Measurements from ENCODE around the gene OLFML3. TPM values are rescaled to one million over a fixed set of nuclear protein-coding genes. Genes with fewer than 3 reads are reported as not detected.
"Not testable (repeated sequence)": the region's sequence is repeated elsewhere in the genome, so short reads cannot be mapped to it uniquely, and the experiment has no call there.

Gene OLFML3
- total RNA-seq, 1 experiment from 2014 or later, result 104 TPM

DNA sequence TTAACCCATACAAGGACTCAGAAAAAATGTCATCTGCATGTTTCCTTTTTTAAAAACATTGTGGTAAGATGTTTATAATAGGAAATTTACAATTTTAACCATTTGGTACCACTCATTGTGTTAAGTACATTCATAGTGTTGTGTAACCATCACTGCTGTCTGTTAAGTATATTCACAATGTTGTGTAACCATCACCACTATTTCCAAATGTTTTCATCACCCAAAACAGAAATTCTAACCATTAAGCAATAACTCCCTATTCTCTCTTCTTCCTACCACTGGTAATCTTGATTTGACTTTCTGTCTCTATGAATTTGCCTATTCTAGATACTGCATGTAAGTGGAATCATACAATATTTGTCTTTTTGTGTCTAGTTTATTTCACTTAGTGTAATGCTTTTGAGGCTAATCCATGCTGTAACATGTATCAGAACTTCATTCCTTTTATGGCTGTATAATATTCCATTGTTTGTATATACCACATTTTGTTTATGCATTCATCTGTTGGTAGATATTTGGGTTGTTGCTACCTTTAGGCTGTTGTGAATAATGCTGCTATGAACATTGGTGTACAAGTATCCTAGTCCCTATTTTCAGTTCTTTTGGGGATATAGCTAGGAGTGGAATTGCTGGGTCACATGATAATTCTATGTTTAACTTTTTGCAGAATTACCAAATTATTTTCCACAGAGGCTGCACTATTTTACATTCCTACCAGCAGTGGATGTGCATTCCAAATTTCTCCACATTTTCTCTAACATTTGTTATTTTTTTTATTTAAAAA is 36.1 kb upstream of the OLFML3 start:
- Histone ChIP-seq H3K4me3 (no peak overlapping the region), H3K9me3 (replicated peaks) (no peaks in the 10 kb centered on the region), H3K4me1 (no peaks in the 10 kb centered on the region), H3K36me3 (peaks cover 40% of the 10 kb centered on the region), H3K27me3 (no peaks in the 10 kb centered on the region), H3K27ac (no peak overlapping the region)
- DNase-seq, result no peak

DNA sequence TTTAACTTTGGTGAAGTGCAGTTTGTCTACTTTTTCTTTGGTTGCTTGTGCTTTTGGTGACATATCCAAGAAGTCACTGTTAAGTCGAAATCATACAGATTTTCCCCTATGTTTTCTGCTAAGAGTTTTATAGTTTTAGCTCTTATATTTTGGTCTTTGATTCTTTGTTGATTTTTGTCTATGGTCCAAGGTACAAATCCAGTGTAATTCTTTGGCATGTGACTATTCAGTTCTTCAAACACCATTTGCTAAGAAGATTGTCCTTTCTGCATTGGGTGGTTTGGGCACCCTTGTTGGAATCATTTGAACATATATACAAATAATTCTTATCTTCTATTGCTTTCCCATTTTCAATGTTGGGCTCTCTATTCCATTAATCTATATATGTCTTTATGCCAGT is 33.9 kb upstream of the OLFML3 start:
- DNase-seq, result no peak
- no peaks in the 10 kb centered on the region for H3K27me3 ChIP-seq
- H3K4me1 ChIP-seq, result no peaks in the 10 kb centered on the region
- H3K27ac ChIP-seq, result no peak overlapping the region
- no peaks in the 10 kb centered on the region for H3K9me3 ChIP-seq (replicated peaks)
- H3K36me3 ChIP-seq, result peaks cover 40% of the 10 kb centered on the region
- H3K4me3 ChIP-seq, result no peak overlapping the region

DNA sequence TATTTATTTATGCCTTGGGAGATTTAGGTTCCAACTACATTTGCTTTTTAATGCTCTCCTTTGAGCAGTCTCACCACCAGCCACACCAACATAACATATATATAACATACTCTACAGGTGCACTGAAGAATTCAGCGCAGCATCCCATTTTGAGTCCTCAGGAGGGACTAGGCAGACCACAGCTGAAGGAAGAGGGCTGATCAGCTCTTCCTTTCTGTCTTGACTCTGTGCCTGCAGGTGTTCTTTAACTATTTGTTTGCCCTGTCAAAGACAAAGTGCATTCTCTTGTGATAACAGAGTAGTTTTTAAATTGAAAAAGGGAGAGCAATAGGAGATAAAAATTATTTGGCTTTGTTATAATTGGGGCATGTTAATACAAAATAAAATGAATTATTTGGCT is 33.2 kb upstream of the OLFML3 start:
- Histone ChIP-seq H3K27me3 (no peaks in the 10 kb centered on the region), H3K9me3 (replicated peaks) (no peaks in the 10 kb centered on the region), H3K4me3 (no peak overlapping the region), H3K4me1 (no peaks in the 10 kb centered on the region), H3K27ac (no peak overlapping the region), H3K36me3 (peaks cover 38% of the 10 kb centered on the region)
- DNase-seq, result no peak

DNA sequence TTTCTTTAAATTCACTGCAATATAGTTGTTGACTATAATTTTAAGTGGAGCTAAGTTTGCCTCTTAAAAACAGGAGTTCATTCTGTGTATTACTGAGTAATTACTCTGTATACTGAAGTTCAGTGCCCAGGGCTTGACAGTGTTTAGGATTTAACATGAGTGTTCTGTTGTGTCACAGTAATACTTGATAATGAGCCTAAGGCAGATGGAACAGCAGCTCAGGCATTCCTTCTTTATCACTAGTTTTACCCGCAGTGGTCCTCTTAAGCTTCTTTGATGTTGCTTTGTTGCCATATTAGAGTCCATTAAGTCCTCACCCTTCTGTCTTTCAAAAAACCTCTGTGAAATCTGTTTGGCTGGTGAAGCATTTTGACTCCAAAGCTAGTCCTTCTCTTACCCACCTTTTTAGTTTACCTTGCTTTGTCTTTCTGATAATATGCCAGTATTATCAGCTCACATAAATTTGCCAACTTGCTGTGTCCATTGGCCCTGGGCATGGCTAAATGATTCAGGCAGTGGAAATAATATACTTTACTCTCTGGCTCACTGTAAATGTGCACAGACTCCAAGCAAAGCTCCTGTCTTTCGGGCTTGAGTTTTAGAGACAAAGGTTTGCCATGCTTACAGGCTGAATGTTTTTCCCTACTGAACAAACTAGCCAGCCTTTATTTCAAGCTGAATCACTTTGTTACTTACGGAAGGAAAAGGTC is 32.4 kb upstream of the OLFML3 start:
- H3K4me1 ChIP-seq, result no peaks in the 10 kb centered on the region
- no peak for DNase-seq
- no peaks in the 10 kb centered on the region for H3K27me3 ChIP-seq
- H3K4me3 ChIP-seq, result no peak overlapping the region
- peaks cover 31% of the 10 kb centered on the region for H3K36me3 ChIP-seq
- no peaks in the 10 kb centered on the region for H3K9me3 ChIP-seq (replicated peaks)
- H3K27ac ChIP-seq, result no peak overlapping the region

DNA sequence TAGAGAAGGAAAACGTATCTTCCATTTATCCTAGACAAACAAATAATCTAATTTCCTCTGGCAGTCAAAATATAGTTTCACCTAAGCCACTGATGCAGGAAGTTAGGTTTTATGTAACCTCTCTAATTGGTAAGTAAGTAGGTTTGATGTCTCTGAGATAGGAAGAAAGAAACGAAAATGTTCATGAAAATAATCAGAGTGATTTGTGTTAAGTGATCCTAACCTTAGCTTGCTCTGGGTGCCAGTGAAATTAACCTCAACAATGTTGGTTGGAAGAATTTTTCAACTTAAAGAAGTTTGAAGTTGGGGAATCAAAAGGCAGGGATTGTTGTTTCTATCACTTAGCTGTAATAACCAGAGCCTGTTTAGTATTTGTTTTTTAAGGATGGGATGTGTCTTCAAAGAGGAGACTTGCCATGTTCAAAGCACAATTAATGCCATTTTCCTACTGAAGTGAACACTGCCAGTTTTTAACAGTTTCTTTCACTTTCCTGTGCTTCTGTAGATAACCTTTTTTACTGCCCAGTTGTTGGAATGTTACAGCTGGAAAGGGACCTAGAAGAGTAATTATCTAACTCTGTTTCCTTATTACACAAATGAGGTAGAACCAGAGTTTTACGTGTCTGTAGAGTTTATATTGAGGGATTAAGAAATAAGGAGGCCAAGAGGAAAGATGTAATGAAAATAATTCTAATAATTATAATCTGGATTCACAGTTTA is 31.7 kb upstream of the OLFML3 start:
- H3K27me3 ChIP-seq, result no peaks in the 10 kb centered on the region
- H3K9me3 ChIP-seq (replicated peaks), result no peaks in the 10 kb centered on the region
- peaks cover 27% of the 10 kb centered on the region for H3K36me3 ChIP-seq
- no peak overlapping the region for H3K4me3 ChIP-seq
- no peaks in the 10 kb centered on the region for H3K4me1 ChIP-seq
- H3K27ac ChIP-seq, result no peak overlapping the region
- no peak for DNase-seq

DNA sequence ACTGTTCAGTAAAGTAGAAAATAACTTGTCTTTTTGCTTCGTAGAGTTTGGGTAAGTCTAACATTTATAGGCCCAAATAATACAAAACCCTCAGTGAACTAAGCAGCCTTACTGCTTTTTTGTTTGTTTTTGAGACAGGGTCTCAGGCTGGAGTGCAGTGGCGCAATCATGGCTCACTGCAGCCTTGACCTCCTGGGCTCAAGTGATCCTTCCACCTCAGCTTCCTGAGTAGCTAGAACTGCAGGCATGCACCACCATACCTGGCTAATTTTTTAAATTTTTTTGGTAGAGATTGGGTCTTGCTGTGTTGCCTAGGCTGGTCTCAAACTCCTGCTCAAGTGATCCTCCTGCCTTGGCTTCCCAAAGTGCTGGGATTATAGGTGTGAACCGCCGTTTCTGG is 31.1 kb upstream of the OLFML3 start:
- not testable (repeated sequence) for H3K9me3 ChIP-seq (replicated peaks); H3K27me3 ChIP-seq; H3K27ac ChIP-seq; H3K4me3 ChIP-seq; DNase-seq; H3K4me1 ChIP-seq
- peaks cover 27% of the 10 kb centered on the region for H3K36me3 ChIP-seq

DNA sequence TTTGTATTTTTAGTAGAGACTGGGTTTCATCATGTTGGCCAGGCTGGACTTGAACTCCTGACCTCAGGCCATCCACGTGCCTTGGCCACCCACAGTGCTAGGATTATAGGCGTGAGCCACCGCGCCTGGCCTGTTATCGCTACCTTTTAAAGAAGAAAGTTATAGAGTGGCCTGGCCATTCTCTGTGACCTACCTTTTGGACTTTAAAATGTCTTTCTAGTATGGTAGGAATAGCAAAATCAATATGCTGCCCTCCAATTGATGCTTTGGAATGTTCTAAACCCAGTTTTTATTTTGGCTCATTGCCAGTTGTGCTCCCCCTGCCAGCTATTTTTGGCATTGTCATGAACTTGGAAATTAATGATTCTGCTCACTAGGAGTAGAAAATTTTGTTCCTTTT is 30.3 kb upstream of the OLFML3 start:
- DNase-seq, result peak in 1 of 2 experiments; percentile 33
- Histone ChIP-seq H3K4me3 (no peak overlapping the region), H3K36me3 (peaks cover 25% of the 10 kb centered on the region), H3K27ac (no peak overlapping the region), H3K4me1 (no peaks in the 10 kb centered on the region), H3K27me3 (no peaks in the 10 kb centered on the region), H3K9me3 (replicated peaks) (no peaks in the 10 kb centered on the region)

DNA sequence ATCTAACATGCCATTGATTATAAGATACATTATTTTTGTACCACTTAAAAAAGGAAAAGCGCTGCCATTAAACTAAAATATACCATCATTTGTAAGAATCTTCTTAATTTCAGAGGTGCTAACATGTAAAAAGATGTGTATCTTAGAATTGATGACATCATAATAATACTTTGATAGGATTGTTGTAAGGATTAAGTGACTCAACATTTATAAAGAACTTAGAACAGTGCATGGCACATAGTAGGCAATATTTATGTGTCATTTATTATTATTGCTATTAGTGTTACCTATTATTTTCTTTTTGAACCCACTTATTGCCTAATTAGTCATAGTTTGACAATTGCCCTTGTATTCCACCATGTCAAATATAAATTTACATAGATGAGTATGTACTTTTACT is 28.4 kb upstream of the OLFML3 start:
- no peak for DNase-seq
- Histone ChIP-seq H3K9me3 (replicated peaks) (no peaks in the 10 kb centered on the region), H3K27ac (no peak overlapping the region), H3K4me1 (no peaks in the 10 kb centered on the region), H3K4me3 (no peak overlapping the region), H3K36me3 (peaks cover 30% of the 10 kb centered on the region), H3K27me3 (no peaks in the 10 kb centered on the region)

DNA sequence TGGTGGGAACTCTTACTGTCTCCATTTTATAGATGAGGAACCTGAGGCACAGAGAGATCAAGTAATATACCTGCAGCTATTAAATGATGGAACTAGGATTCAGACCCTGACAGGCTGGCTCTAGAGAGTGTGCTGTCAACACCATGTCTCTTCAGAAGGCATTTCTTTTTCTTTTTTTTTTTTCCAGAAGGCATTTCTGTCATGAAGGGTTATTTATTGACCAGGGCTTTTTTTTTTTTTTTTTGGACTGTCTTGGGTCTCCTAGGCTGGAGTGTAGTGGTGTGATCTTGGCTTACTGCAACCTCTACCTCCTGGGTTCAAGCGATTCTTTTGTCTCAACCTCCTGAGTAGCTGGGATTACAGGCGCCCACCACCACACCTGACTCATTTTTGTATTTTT is 27.6 kb upstream of the OLFML3 start:
- no peak for DNase-seq
- Histone ChIP-seq H3K9me3 (replicated peaks) (no peaks in the 10 kb centered on the region), H3K27ac (no peak overlapping the region), H3K36me3 (peaks cover 32% of the 10 kb centered on the region), H3K27me3 (no peaks in the 10 kb centered on the region), H3K4me1 (no peaks in the 10 kb centered on the region), H3K4me3 (no peak overlapping the region)

DNA sequence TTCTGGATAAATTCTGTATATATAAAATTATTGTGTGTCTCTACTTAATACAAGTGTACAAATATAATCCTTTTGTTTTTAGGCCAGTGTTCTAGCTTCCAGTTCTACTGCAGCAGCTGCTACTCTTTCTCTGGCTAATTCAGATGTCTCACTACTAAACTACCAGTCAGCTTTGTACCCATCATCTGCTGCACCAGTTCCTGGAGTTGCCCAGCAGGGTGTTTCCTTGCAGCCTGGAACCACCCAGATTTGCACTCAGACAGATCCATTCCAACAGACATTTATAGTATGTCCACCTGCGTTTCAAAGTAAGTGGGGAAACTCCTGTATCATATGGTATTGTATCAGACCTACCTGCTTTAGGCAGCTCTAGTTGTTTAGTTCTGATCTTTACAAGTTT is 21.3 kb upstream of the OLFML3 start:
- peaks cover 66% of the 10 kb centered on the region for H3K36me3 ChIP-seq
- H3K4me1 ChIP-seq, result no peaks in the 10 kb centered on the region
- DNase-seq, result no peak
- no peaks in the 10 kb centered on the region for H3K27me3 ChIP-seq
- no peaks in the 10 kb centered on the region for H3K9me3 ChIP-seq (replicated peaks)
- no peak overlapping the region for H3K27ac ChIP-seq
- H3K4me3 ChIP-seq, result no peak overlapping the region

DNA sequence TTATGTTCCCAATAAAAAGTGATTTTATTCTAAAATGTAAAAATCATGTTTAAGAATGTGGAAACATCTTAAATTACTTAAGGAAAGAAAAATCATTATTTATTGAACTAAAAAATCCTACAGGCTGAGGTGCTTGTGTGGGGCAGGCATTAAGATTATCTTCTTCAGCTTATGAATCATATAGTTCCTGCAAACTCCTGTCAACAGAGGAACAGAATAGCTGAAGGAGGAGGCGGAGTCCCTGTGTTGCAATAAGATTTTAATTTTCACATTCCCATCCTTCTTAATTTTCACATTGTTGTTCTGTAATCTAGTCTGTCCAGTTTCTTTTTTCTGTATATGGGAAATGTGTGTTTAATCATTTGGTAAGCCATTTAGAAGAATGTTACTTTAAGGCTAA is 20.6 kb upstream of the OLFML3 start:
- no peaks in the 10 kb centered on the region for H3K27me3 ChIP-seq
- no peaks in the 10 kb centered on the region for H3K4me1 ChIP-seq
- DNase-seq, result no peak
- peaks cover 59% of the 10 kb centered on the region for H3K36me3 ChIP-seq
- no peak overlapping the region for H3K4me3 ChIP-seq
- H3K27ac ChIP-seq, result no peak overlapping the region
- no peaks in the 10 kb centered on the region for H3K9me3 ChIP-seq (replicated peaks)

DNA sequence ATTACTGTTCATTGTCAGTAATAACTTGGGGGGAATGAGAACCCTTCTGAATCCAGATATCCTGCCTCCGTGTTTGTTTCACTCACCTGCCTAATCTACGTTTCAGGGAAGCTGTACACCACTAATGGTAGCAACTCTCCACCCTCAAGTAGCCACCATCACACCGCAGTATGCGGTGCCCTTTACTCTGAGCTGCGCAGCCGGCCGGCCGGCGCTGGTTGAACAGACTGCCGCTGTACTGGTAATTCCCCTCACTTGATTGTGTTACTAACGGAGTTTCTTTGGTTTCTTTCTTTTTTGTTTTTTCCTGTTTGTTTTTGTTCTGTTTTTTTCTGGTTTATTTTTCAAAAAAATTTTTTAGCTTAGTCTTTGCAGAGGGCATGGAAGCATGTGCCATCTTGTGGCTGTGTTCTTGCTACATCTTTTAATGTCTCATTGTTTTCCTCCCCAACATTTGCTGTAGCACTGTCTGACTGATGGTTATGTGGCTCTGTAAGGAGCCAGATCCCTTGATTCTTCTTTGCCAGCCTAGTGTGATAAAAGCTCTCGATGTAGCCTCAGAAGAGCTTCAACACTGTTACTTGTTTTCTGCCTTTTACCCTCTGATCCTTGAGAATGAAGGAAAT is 15.9 kb upstream of the OLFML3 start:
- H3K27ac ChIP-seq, result no peak overlapping the region
- H3K9me3 ChIP-seq (replicated peaks), result no peaks in the 10 kb centered on the region
- no peak for DNase-seq
- peaks cover 58% of the 10 kb centered on the region for H3K36me3 ChIP-seq
- H3K27me3 ChIP-seq, result no peaks in the 10 kb centered on the region
- H3K4me3 ChIP-seq, result no peak overlapping the region
- no peaks in the 10 kb centered on the region for H3K4me1 ChIP-seq

DNA sequence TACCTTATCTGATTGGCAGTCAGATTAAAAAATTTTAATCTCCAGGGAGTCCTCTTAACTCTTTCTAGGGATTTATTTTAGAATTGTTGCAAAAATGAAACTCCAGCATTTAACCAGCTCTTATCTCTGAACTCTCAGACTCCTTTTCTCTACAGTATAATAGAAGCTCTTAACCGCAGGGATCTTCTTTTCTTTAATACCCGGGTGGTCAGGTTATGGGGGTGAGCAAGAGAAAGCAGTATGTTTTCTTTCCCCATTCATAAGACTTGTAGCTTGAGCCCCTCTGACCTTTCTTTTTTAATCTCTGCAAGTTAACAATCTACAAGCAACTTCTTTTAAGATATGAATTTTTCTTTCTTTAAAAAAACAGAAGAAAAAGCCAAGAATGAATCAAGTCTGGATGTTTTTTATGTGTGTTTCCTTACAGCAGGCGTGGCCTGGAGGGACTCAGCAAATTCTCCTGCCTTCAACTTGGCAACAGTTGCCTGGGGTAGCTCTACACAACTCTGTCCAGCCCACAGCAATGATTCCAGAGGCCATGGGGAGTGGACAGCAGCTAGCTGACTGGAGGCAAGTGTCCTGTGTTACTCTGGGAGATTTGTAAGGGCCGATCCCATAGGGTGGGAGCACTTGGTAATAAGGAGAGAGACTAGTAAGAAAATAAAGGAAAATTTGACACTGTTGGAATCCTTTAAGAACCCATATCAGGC is 13.4 kb upstream of the OLFML3 start:
- no peaks in the 10 kb centered on the region for H3K4me1 ChIP-seq
- H3K4me3 ChIP-seq, result no peak overlapping the region
- peaks cover 70% of the 10 kb centered on the region for H3K36me3 ChIP-seq
- no peaks in the 10 kb centered on the region for H3K9me3 ChIP-seq (replicated peaks)
- no peak overlapping the region for H3K27ac ChIP-seq
- no peak for DNase-seq
- no peaks in the 10 kb centered on the region for H3K27me3 ChIP-seq

DNA sequence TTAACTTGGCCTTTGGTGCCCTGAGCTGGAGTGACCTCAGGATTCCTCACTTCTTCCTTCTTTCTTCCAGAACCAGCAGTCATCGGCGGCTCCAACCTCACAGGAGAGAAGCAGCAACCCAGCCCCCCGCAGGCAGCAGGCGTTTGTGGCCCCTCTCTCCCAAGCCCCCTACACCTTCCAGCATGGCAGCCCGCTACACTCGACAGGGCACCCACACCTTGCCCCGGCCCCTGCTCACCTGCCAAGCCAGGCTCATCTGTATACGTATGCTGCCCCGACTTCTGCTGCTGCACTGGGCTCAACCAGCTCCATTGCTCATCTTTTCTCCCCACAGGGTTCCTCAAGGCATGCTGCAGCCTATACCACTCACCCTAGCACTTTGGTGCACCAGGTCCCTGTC is 6.3 kb upstream of the OLFML3 start:
- DNase-seq, result no peak
- peaks cover 54% of the 10 kb centered on the region for H3K36me3 ChIP-seq
- peaks cover 33% of the 10 kb centered on the region for H3K4me1 ChIP-seq
- H3K27me3 ChIP-seq, result no peaks in the 10 kb centered on the region
- H3K27ac ChIP-seq, result no peak overlapping the region
- H3K4me3 ChIP-seq, result no peak overlapping the region
- no peaks in the 10 kb centered on the region for H3K9me3 ChIP-seq (replicated peaks)
